ENCODE results near the gene KRT15. TPM values are rescaled to one million over a fixed set of nuclear protein-coding genes. Genes with fewer than 3 reads are reported as not detected.

The KRT15 gene
- total and polyA plus RNA-seq, 9 of the 15 experiments (the other 6 are each of a cell fraction or from before 2014, with no cell fraction given): 0.28 to 4.4 (median 0.56) TPM

DNA sequence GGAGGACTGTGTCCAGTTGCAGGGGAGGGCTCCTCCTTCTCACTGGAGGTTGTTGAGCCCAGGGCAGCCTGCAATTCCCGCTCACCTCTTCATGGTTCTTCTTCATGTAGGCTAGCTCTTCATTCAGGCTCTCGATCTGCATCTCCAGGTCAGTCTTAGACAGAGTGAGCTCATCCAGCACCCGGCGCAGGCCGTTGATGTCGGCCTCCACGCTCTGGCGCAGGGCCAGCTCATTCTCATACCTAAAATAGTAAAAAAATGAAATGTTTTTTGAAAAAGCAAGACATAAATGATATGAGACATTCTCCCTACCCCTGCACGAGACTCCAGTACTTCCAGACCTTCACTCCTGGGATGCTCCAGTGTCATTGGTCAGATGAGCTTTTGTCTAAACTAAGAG lies 15.5 kb downstream of the KRT15 start:
- TF ChIP-seq CREBBP (IDR thresholded peaks at IDR 0.05; ENCODE audit: low read depth, low read length) (no peak), NFIC (IDR thresholded peaks at IDR 0.05) (peak; percentile 84), NCOA1 (IDR thresholded peaks at IDR 0.05; ENCODE audit: low read depth) (no peak), ZNF717 (CRISPR knock-in tag; IDR thresholded peaks at IDR 0.05) (no peak), PHB (CRISPR knock-in tag; IDR thresholded peaks at IDR 0.05) (no peak)
- H2AFZ ChIP-seq (ENCODE audit: low read depth, low read length): no peak overlapping the region
- no peaks in the 10 kb centered on the region for H4K20me1 ChIP-seq (replicated peaks; ENCODE audit: control insufficient read depth, insufficient read depth, low read length)
- H3K36me3 ChIP-seq (ENCODE audit: control insufficient read depth, insufficient read depth, low read length): no peaks in the 10 kb centered on the region; the same call in 2 of the 3 replicates
- H3K9me3 ChIP-seq (replicated peaks; ENCODE audit: control insufficient read depth, insufficient read depth, low read depth, low read length): no peaks in the 10 kb centered on the region
- no peak overlapping the region for H3K4me2 ChIP-seq (ENCODE audit: insufficient read depth, low read length)
- intact Hi-C loops (cut with micrococcal nuclease): no loop called here
- H3K4me3 ChIP-seq: no peak overlapping the region
- H3K4me1 ChIP-seq (replicated peaks in 1 of 2; ENCODE audit: control insufficient read depth in 2 of 2, insufficient read depth in 2 of 2, low read length in 2 of 2): peaks cover 49 to 62% of the 10 kb centered on the region in 2 experiments
- in situ Hi-C loops (cut with MboI): no loop called here
- BruUV-seq (replicated peaks): no TSS peak
- POLR2A ChIA-PET: interaction anchor here (0.7 to 1.2 kb wide), 2 partner anchors 8 to 18 kb away, joined by 3 read pairs; no protein-coding TSS in a partner anchor
- ATAC-seq (no peak), DNase-seq (ENCODE audit: extremely low read depth in 1 of 4, low spot score in 3 of 4) (no peak), FAIRE-seq (no peak)
- no peak overlapping the region for H3K9ac ChIP-seq (ENCODE audit: insufficient read depth in 1 of 2, low read depth in 2 of 2, low read length in 2 of 2)
- 85% methylated on average over 9 of the region's 9 CpGs for WGBS (ENCODE audit: insufficient coverage, low coverage, missing lambda C conversion rate)
- no peaks in the 10 kb centered on the region for H3K79me2 ChIP-seq (ENCODE audit: control insufficient read depth, insufficient read depth, low read length)
- no peaks in the 10 kb centered on the region for H3K27me3 ChIP-seq (ENCODE audit: control insufficient read depth in 2 of 2, insufficient read depth in 2 of 2, low read length in 2 of 2)
- no peaks in the 10 kb centered on the region for H3K9me1 ChIP-seq (ENCODE audit: control insufficient read depth, insufficient read depth, low read length)
- CTCF ChIA-PET (ENCODE audit: low intra/inter-chr PET ratio): no interaction called here
- H3K27ac ChIP-seq (ENCODE audit: extremely low read depth, low read depth, low read length): no peak overlapping the region

DNA sequence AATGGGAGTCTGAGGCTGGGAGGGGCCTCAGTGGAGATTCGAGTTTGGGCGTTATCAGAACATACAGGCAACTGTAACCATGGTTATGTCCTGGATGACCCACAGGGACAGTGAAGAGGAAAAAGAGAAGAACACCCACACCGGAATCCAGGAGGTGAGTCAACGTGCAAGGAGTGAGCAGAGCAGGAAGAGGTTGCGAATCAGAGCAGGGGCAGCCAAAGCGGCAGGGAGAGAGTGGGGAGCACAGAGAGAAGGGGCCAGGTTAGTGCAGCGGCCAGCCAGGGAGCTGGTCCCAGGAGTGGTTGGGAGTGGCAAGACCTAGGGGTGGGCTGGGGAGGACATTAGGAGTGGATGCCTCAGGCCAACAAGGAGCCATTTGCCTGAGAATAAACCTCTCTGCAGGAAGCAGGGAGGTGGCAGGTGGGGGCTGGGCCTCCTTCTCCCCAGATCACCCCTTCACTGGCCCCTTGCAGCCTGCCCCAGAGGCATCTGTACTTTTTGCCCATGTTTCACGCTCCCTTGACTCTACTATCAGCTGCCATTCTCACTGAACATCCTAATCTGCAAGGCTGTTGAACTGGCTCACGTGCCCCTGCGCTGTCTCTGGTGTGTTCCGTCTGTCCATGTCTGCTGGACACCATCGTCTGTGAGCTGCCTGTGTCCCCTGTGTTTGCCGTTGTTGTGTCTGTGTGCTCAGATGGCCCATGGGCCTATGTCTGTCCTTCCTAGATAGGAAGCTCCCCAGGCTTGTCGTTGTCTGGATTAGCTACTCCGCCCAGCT lies 18.4 kb downstream of the KRT15 start:
- ATAC-seq: peak; percentile 75
- H4K20me1 ChIP-seq (replicated peaks; ENCODE audit: control insufficient read depth, insufficient read depth, low read length): no peaks in the 10 kb centered on the region
- H2AFZ ChIP-seq (ENCODE audit: low read depth, low read length): peak overlapping the region; percentile 92
- 0 out of 2 replicates have a peak overlapping the region, but pooled peaks have one; percentile 18 for H3K4me3 ChIP-seq
- ChIA-PET CTCF (ENCODE audit: low intra/inter-chr PET ratio) (no interaction called here), POLR2A (interaction anchor here (0.7 to 1.3 kb wide), 5 partner anchors 11 to 49 kb away, joined by 3 to 4 read pairs (median 3); partner anchors contain the start of gene KRT19)
- peak overlapping the region; percentile 88 for H3K4me2 ChIP-seq (ENCODE audit: insufficient read depth, low read length)
- in situ Hi-C loops (cut with MboI) (no loop called here), intact Hi-C loops (cut with micrococcal nuclease) (loop anchor here (1.0 kb wide), 1 partner anchor 49 kb away; no protein-coding TSS in a partner anchor)
- H3K27ac ChIP-seq (ENCODE audit: extremely low read depth, low read depth, low read length): peak overlapping the region; percentile 66
- H3K79me2 ChIP-seq (ENCODE audit: control insufficient read depth, insufficient read depth, low read length): no peaks in the 10 kb centered on the region
- H3K9me1 ChIP-seq (ENCODE audit: control insufficient read depth, insufficient read depth, low read length): no peaks in the 10 kb centered on the region
- H3K36me3 ChIP-seq (ENCODE audit: control insufficient read depth, insufficient read depth, low read length): no peaks in the 10 kb centered on the region
- 7% methylated on average over 15 of the region's 15 CpGs for WGBS (ENCODE audit: insufficient coverage, low coverage, missing lambda C conversion rate)
- peak; percentile 84 to 94 (median 86) for DNase-seq (ENCODE audit: extremely low read depth in 1 of 4, low spot score in 3 of 4)
- H3K9me3 ChIP-seq (replicated peaks; ENCODE audit: control insufficient read depth, insufficient read depth, low read depth, low read length): no peaks in the 10 kb centered on the region
- peaks cover 49 to 71% of the 10 kb centered on the region in 2 experiments for H3K4me1 ChIP-seq (replicated peaks in 1 of 2; ENCODE audit: control insufficient read depth in 2 of 2, insufficient read depth in 2 of 2, low read length in 2 of 2)
- peak; percentile 100 for FAIRE-seq
- no TSS peak for BruUV-seq (replicated peaks)
- H3K9ac ChIP-seq (ENCODE audit: insufficient read depth in 1 of 2, low read depth in 2 of 2, low read length in 2 of 2): peak overlapping the region; percentile 46 to 86
- H3K27me3 ChIP-seq (ENCODE audit: control insufficient read depth in 2 of 2, insufficient read depth in 2 of 2, low read length in 2 of 2): no peaks in the 10 kb centered on the region
- no peak for TF ChIP-seq ZNF324 (CRISPR knock-in tag; IDR thresholded peaks at IDR 0.05)
- no peak for TF ChIP-seq NR4A1 (CRISPR knock-in tag; IDR thresholded peaks at IDR 0.05)
- peak; percentile 56; the same call in 1 of the 2 replicates for TF ChIP-seq NR4A1 (tag; IDR thresholded peaks at IDR 0.05)
- peak; percentile 77 for TF ChIP-seq CBFA2T2 (conservative IDR thresholded peaks at IDR 0.05)
- TF ChIP-seq, protein P1, sequence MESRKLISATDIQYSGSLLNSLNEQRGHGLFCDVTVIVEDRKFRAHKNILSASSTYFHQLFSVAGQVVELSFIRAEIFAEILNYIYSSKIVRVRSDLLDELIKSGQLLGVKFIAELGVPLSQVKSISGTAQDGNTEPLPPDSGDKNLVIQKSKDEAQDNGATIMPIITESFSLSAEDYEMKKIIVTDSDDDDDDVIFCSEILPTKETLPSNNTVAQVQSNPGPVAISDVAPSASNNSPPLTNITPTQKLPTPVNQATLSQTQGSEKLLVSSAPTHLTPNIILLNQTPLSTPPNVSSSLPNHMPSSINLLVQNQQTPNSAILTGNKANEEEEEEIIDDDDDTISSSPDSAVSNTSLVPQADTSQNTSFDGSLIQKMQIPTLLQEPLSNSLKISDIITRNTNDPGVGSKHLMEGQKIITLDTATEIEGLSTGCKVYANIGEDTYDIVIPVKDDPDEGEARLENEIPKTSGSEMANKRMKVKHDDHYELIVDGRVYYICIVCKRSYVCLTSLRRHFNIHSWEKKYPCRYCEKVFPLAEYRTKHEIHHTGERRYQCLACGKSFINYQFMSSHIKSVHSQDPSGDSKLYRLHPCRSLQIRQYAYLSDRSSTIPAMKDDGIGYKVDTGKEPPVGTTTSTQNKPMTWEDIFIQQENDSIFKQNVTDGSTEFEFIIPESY (CRISPR knock-in tag; IDR thresholded peaks at IDR 0.05): 0 out of 2 replicates have a peak, but pooled peaks have one; percentile 17
- peak; percentile 60 for TF ChIP-seq TCF3 (CRISPR knock-in tag; IDR thresholded peaks at IDR 0.05)
- TF ChIP-seq POLR2A (conservative IDR thresholded peaks at IDR 0.05): peak; percentile 66
- no peak for TF ChIP-seq PHF21A (IDR thresholded peaks at IDR 0.05; ENCODE audit: borderline replicate concordance, low read depth)
- TF ChIP-seq, protein P2, sequence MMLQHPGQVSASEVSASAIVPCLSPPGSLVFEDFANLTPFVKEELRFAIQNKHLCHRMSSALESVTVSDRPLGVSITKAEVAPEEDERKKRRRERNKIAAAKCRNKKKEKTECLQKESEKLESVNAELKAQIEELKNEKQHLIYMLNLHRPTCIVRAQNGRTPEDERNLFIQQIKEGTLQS (IDR thresholded peaks at IDR 0.05): peak; percentile 80
- TF ChIP-seq, protein P2 (CRISPR knock-in tag; conservative IDR thresholded peaks at IDR 0.05): no peak
